Loucy (cell line): ENCODE data around the gene CYP2W1.

Experiments
- H2AFZ ChIP-seq: fragments of 200-600 bp; sonication (generic); 2 replicates; pipeline ENCODE4 v1.6.0; 2016; ENCODE audit warnings: antibody characterized with exemption, mild to moderate bottlenecking, low read length, moderate library complexity
- H3F3A ChIP-seq: fragments of 200-600 bp; 2 replicates; pipeline ENCODE4 v1.6.0; 2016; ENCODE audit warnings: antibody characterized with exemption, low read depth, mild to moderate bottlenecking
- H3K27me3 ChIP-seq: fragments of 200-600 bp; sonication (generic); 2 replicates; pipeline ENCODE4 v1.6.1; 2014; ENCODE audit warnings: low read length, mild to moderate bottlenecking; ENCODE audit not compliant: insufficient read depth, poor library complexity, severe bottlenecking
- H3K36me3 ChIP-seq: fragments of 200-600 bp; sonication (generic); 2 replicates; pipeline ENCODE4 v1.6.1; 2016; ENCODE audit warnings: low read length; ENCODE audit not compliant: insufficient read depth
- H3K4me1 ChIP-seq: fragments of 200-600 bp; sonication (generic); 2 replicates; pipeline ENCODE4 v1.5.1; 2014; ENCODE audit warnings: low read length, mild to moderate bottlenecking; ENCODE audit not compliant: insufficient read depth, poor library complexity, severe bottlenecking
- H3K4me2 ChIP-seq: fragments of 200-600 bp; sonication (generic); 2 replicates; pipeline ENCODE4 v1.6.0; 2014; ENCODE audit warnings: antibody characterized with exemption, low read length, low read depth, mild to moderate bottlenecking; ENCODE audit not compliant: poor library complexity, severe bottlenecking
- H3K4me3 ChIP-seq: fragments of 200-600 bp; sonication (generic); 2 replicates; pipeline ENCODE4 v1.5.1; 2014; ENCODE audit warnings: low read length, mild to moderate bottlenecking, mixed read lengths; ENCODE audit not compliant: poor library complexity, severe bottlenecking
- H3K79me2 ChIP-seq: fragments of 200-600 bp; sonication (generic); 2 replicates; pipeline ENCODE4 v1.6.1; 2014; ENCODE audit warnings: low read length; ENCODE audit not compliant: insufficient read depth
- H3K9ac ChIP-seq: fragments of 200-600 bp; sonication (generic); 2 replicates; pipeline ENCODE4 v1.6.0; 2014; ENCODE audit warnings: mild to moderate bottlenecking, low read depth, low read length, moderate library complexity; ENCODE audit not compliant: poor library complexity, severe bottlenecking
- H3K9me2 ChIP-seq: fragments of 200-600 bp; sonication (generic); replicated peaks from 2 replicates; pipeline ENCODE4 v1.6.1; 2016; ENCODE audit warnings: low read depth, low read length, mixed read lengths
- H3K9me3 ChIP-seq: fragments of 200-600 bp; sonication (generic); 2 replicates; pipeline ENCODE4 v1.6.1; 2014; ENCODE audit warnings: mild to moderate bottlenecking, antibody characterized with exemption, low read length, low read depth; ENCODE audit not compliant: insufficient read depth
- H4K20me1 ChIP-seq: fragments of 200-600 bp; sonication (generic); 2 replicates; pipeline ENCODE4 v1.6.0; 2014; ENCODE audit warnings: antibody characterized with exemption, low read length, mild to moderate bottlenecking; ENCODE audit not compliant: insufficient read depth, poor library complexity, severe bottlenecking
- CTCF ChIP-seq: fragments of 200-600 bp; sonication (generic); conservative IDR thresholded peaks from 2 replicates; pipeline ENCODE4 v1.5.1; 2014; ENCODE audit warnings: mild to moderate bottlenecking, antibody characterized with exemption, low read length
- EZH2phosphoT487 ChIP-seq: fragments of 200-600 bp; IDR thresholded peaks from 2 replicates; pipeline ENCODE4 v1.6.1; 2018; ENCODE audit warnings: antibody characterized with exemption, mild to moderate bottlenecking, moderate library complexity, borderline replicate concordance

Gene CYP2W1

DNA sequence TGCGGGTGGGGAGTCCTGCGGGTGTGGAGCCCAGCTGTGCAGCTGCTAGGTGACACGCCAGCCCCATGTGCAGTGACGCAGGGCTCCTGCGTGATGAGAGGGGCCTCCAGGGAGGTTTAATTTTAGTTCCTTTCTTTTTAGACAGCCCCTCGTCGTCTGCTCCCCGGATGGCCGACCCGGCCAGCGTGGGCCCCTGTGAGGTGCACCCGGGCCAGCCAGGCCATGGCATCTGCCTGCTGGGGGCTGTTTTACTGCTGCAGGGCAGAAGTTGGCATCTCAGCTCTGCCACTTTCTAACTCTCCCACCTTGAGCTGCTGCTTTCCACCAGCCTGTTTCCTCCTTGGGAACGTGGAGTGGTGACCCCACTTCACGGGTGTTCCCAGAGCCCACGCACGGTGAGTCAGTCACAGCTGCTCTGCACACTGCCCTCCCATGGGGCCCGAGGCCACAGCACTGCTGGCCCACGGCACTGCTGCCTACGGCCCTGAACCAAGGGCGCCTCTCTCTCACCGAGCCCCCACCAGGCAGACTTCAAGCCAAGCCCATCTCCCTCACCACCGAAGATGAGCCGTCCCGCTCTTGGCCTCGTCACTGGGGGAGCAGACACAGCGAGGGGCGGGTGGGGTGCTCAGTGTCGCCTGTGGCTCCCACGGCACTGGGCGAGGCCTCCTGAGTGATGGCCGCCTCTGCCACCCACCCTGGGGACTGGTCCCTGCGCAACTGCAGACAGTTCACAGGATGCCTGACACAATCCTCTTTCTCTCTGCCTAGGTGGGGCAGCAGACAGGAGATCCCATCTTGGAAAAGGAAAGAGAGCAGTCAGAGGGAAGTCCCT is 21.3 kb downstream of the CYP2W1 start:
- Histone ChIP-seq H3K4me2 (no peak overlapping the region), H3K4me1 (no peaks in the 10 kb centered on the region)

GRCh38 chr7:1005303-1005702 is 22.3 kb downstream of the CYP2W1 start:
- Histone ChIP-seq H4K20me1 (no peaks in the 10 kb centered on the region), H3K9ac (no peak overlapping the region), H3K27me3 (no peaks in the 10 kb centered on the region), H2AFZ (no peak overlapping the region), H3K36me3 (peaks cover 9% of the 10 kb centered on the region; the same call in 1 of the 2 replicates), H3K9me3 (no peaks in the 10 kb centered on the region), H3K4me2 (no peak overlapping the region), H3K4me1 (no peaks in the 10 kb centered on the region), H3K79me2 (no peaks in the 10 kb centered on the region), H3K9me2 (no peaks in the 10 kb centered on the region), H3F3A (no peaks in the 10 kb centered on the region), H3K4me3 (no peak overlapping the region)
- TF ChIP-seq CTCF (no peak), EZH2phosphoT487 (no peak)

More for the DNA sequence above, 21.3 kb downstream of the CYP2W1 start:
- Histone ChIP-seq H3K9me3 (no peaks in the 10 kb centered on the region), H3K9me2 (no peaks in the 10 kb centered on the region), H3F3A (no peaks in the 10 kb centered on the region), H3K36me3 (peaks cover 4% of the 10 kb centered on the region; the same call in 1 of the 2 replicates), H3K9ac (no peak overlapping the region), H3K79me2 (no peaks in the 10 kb centered on the region), H4K20me1 (no peaks in the 10 kb centered on the region), H3K27me3 (no peaks in the 10 kb centered on the region), H2AFZ (no peak overlapping the region), H3K4me3 (no peak overlapping the region)
- no peak for TF ChIP-seq EZH2phosphoT487
- no peak for TF ChIP-seq CTCF

- no peaks in the 10 kb centered on the region for H3K79me2 ChIP-seq
- no peaks in the 10 kb centered on the region for H3K9me3 ChIP-seq
- H3K4me2 ChIP-seq, result no peak overlapping the region
- no peaks in the 10 kb centered on the region for H3K27me3 ChIP-seq
- H3F3A ChIP-seq, result no peaks in the 10 kb centered on the region
- no peaks in the 10 kb centered on the region for H3K9me2 ChIP-seq
- H3K9ac ChIP-seq, result no peak overlapping the region
- H3K36me3 ChIP-seq, result peaks cover 9% of the 10 kb centered on the region; the same call in 1 of the 2 replicates
- H3K4me3 ChIP-seq, result no peak overlapping the region
- H2AFZ ChIP-seq, result no peak overlapping the region
- no peaks in the 10 kb centered on the region for H4K20me1 ChIP-seq
- H3K4me1 ChIP-seq, result no peaks in the 10 kb centered on the region
- TF ChIP-seq EZH2phosphoT487, result no peak
- TF ChIP-seq CTCF, result no peak
Observed at GRCh38 chr7:1007901-1008300, 24.9 kb downstream of the CYP2W1 start.
